Measurements from ENCODE around the gene VPS33B.

Gene VPS33B

GRCh38 chr15:91022075-91022831, at the start of gene VPS33B:
VPS33B (minus strand) TSS chr15:91022594; CDS start chr15:91022249, 345 bp downstream.
- peaks cover 37% of the 10 kb centered on the region for H3K4me1 Mint-ChIP-seq (ENCODE audit: low read depth)
- H3K4me3 Mint-ChIP-seq = peak within 1 kb of the TSS; percentile 96
- H3K27ac Mint-ChIP-seq = peak within 1 kb of the TSS; percentile 96
- peaks cover 22% of the 10 kb centered on the region for H3K36me3 Mint-ChIP-seq (ENCODE audit: low read depth)
- no peaks in the 10 kb centered on the region for H3K9me3 Mint-ChIP-seq
- no peaks in the 10 kb centered on the region for H3K27me3 Mint-ChIP-seq
- peak; percentile 85 for DNase-seq

GRCh38 chr15:91072161-91072560, 49.8 kb upstream of the VPS33B start:
- H3K4me1 Mint-ChIP-seq (ENCODE audit: low read depth) = no peaks in the 10 kb centered on the region
- H3K36me3 Mint-ChIP-seq (ENCODE audit: low read depth) = no peaks in the 10 kb centered on the region
- H3K27ac Mint-ChIP-seq = no peak overlapping the region
- H3K27me3 Mint-ChIP-seq = peaks cover 27% of the 10 kb centered on the region
- no peak overlapping the region for H3K4me3 Mint-ChIP-seq
- H3K9me3 Mint-ChIP-seq = no peaks in the 10 kb centered on the region
- DNase-seq = no peak

GRCh38 chr15:91070872-91071271, 48.5 kb upstream of the VPS33B start:
- Mint-ChIP-seq H3K9me3 (no peaks in the 10 kb centered on the region), H3K4me1 (ENCODE audit: low read depth) (no peaks in the 10 kb centered on the region), H3K4me3 (no peak overlapping the region), H3K27ac (no peak overlapping the region), H3K27me3 (peaks cover 29% of the 10 kb centered on the region), H3K36me3 (ENCODE audit: low read depth) (no peaks in the 10 kb centered on the region)
- no peak for DNase-seq

- no peak for DNase-seq
- H3K36me3 Mint-ChIP-seq (ENCODE audit: low read depth) = no peaks in the 10 kb centered on the region
- peaks cover 8% of the 10 kb centered on the region for H3K9me3 Mint-ChIP-seq
- H3K27ac Mint-ChIP-seq = no peak overlapping the region
- H3K4me3 Mint-ChIP-seq = no peak overlapping the region
- H3K4me1 Mint-ChIP-seq (ENCODE audit: low read depth) = no peaks in the 10 kb centered on the region
- H3K27me3 Mint-ChIP-seq = peaks cover 29% of the 10 kb centered on the region
Observed at GRCh38 chr15:91068966-91069365, 46.6 kb upstream of the VPS33B start.

GRCh38 chr15:91068436-91068835, 46.0 kb upstream of the VPS33B start:
- H3K36me3 Mint-ChIP-seq (ENCODE audit: low read depth) = no peaks in the 10 kb centered on the region
- H3K4me3 Mint-ChIP-seq = no peak overlapping the region
- no peak overlapping the region for H3K27ac Mint-ChIP-seq
- H3K27me3 Mint-ChIP-seq = peaks cover 29% of the 10 kb centered on the region
- H3K9me3 Mint-ChIP-seq = peaks cover 8% of the 10 kb centered on the region
- no peaks in the 10 kb centered on the region for H3K4me1 Mint-ChIP-seq (ENCODE audit: low read depth)
- no peak for DNase-seq

- no peaks in the 10 kb centered on the region for H3K4me1 Mint-ChIP-seq (ENCODE audit: low read depth)
- no peaks in the 10 kb centered on the region for H3K36me3 Mint-ChIP-seq (ENCODE audit: low read depth)
- peaks cover 19% of the 10 kb centered on the region for H3K27me3 Mint-ChIP-seq
- H3K9me3 Mint-ChIP-seq = peaks cover 8% of the 10 kb centered on the region
- no peak overlapping the region for H3K4me3 Mint-ChIP-seq
- DNase-seq = no peak
- H3K27ac Mint-ChIP-seq = no peak overlapping the region
Observed at GRCh38 chr15:91067036-91067435, 44.6 kb upstream of the VPS33B start.

GRCh38 chr15:91065505-91065904, 43.1 kb upstream of the VPS33B start:
- H3K4me3 Mint-ChIP-seq = no peak overlapping the region

GRCh38 chr15:91061997-91062396, 39.6 kb upstream of the VPS33B start:
- Mint-ChIP-seq H3K9me3 (peaks cover 8% of the 10 kb centered on the region), H3K36me3 (ENCODE audit: low read depth) (no peaks in the 10 kb centered on the region), H3K4me1 (ENCODE audit: low read depth) (no peaks in the 10 kb centered on the region), H3K27ac (no peak overlapping the region), H3K4me3 (no peak overlapping the region), H3K27me3 (peaks cover 32% of the 10 kb centered on the region)
- DNase-seq = no peak

More at GRCh38 chr15:91065505-91065904, 43.1 kb upstream of the VPS33B start:
- no peak for DNase-seq
- no peaks in the 10 kb centered on the region for H3K36me3 Mint-ChIP-seq (ENCODE audit: low read depth)
- no peaks in the 10 kb centered on the region for H3K4me1 Mint-ChIP-seq (ENCODE audit: low read depth)
- peaks cover 19% of the 10 kb centered on the region for H3K27me3 Mint-ChIP-seq
- H3K9me3 Mint-ChIP-seq = peaks cover 8% of the 10 kb centered on the region
- no peak overlapping the region for H3K27ac Mint-ChIP-seq

- Mint-ChIP-seq H3K36me3 (ENCODE audit: low read depth) (no peaks in the 10 kb centered on the region), H3K4me1 (ENCODE audit: low read depth) (peaks cover under 1% of the 10 kb centered on the region), H3K4me3 (no peak overlapping the region), H3K27me3 (peaks cover 38% of the 10 kb centered on the region), H3K9me3 (peaks cover 8% of the 10 kb centered on the region), H3K27ac (no peak overlapping the region)
- DNase-seq = no peak
Observed at GRCh38 chr15:91061230-91061629, 38.8 kb upstream of the VPS33B start.

- no peaks in the 10 kb centered on the region for H3K36me3 Mint-ChIP-seq (ENCODE audit: low read depth)
- no peaks in the 10 kb centered on the region for H3K9me3 Mint-ChIP-seq
- H3K4me1 Mint-ChIP-seq (ENCODE audit: low read depth) = peaks cover 1% of the 10 kb centered on the region
- H3K27ac Mint-ChIP-seq = no peak overlapping the region
- H3K27me3 Mint-ChIP-seq = peaks cover 55% of the 10 kb centered on the region
- H3K4me3 Mint-ChIP-seq = no peak overlapping the region
- peak; percentile 53 for DNase-seq
Observed at GRCh38 chr15:91055548-91056331, 33.3 kb upstream of the VPS33B start.

- H3K27ac Mint-ChIP-seq = no peak overlapping the region
Observed at GRCh38 chr15:91054816-91055215, 32.4 kb upstream of the VPS33B start.

GRCh38 chr15:91051248-91051647, 28.9 kb upstream of the VPS33B start:
- Mint-ChIP-seq H3K9me3 (no peaks in the 10 kb centered on the region), H3K4me1 (ENCODE audit: low read depth) (peaks cover 11% of the 10 kb centered on the region), H3K36me3 (ENCODE audit: low read depth) (no peaks in the 10 kb centered on the region), H3K27ac (no peak overlapping the region), H3K4me3 (no peak overlapping the region), H3K27me3 (peaks cover 21% of the 10 kb centered on the region)
- no peak for DNase-seq

More at GRCh38 chr15:91054816-91055215, 32.4 kb upstream of the VPS33B start:
- no peak overlapping the region for H3K4me3 Mint-ChIP-seq
- no peaks in the 10 kb centered on the region for H3K36me3 Mint-ChIP-seq (ENCODE audit: low read depth)
- DNase-seq = no peak
- H3K9me3 Mint-ChIP-seq = no peaks in the 10 kb centered on the region
- peaks cover 1% of the 10 kb centered on the region for H3K4me1 Mint-ChIP-seq (ENCODE audit: low read depth)
- H3K27me3 Mint-ChIP-seq = peaks cover 50% of the 10 kb centered on the region

GRCh38 chr15:91050128-91050455, 27.7 kb upstream of the VPS33B start:
- H3K36me3 Mint-ChIP-seq (ENCODE audit: low read depth) = no peaks in the 10 kb centered on the region
- H3K9me3 Mint-ChIP-seq = no peaks in the 10 kb centered on the region
- DNase-seq = no peak
- H3K4me1 Mint-ChIP-seq (ENCODE audit: low read depth) = peaks cover 9% of the 10 kb centered on the region
- H3K4me3 Mint-ChIP-seq = no peak overlapping the region
- H3K27ac Mint-ChIP-seq = no peak overlapping the region
- H3K27me3 Mint-ChIP-seq = peaks cover 11% of the 10 kb centered on the region

GRCh38 chr15:91049378-91050127, 27.2 kb upstream of the VPS33B start:
- no peaks in the 10 kb centered on the region for H3K36me3 Mint-ChIP-seq (ENCODE audit: low read depth)
- H3K4me1 Mint-ChIP-seq (ENCODE audit: low read depth) = peaks cover 9% of the 10 kb centered on the region
- DNase-seq = no peak
- no peaks in the 10 kb centered on the region for H3K9me3 Mint-ChIP-seq
- no peak overlapping the region for H3K27ac Mint-ChIP-seq
- H3K27me3 Mint-ChIP-seq = peaks cover 5% of the 10 kb centered on the region
- H3K4me3 Mint-ChIP-seq = no peak overlapping the region

Data from activated T-cell treated with anti-CD3 and anti-CD28 coated beads, Interleukin-2, amount 50 U/mL, for 24 hours (primary cell).